Inflammatory macrophage treated with lipopolysaccharide for 1 hour (primary cell): ENCODE results near the gene YBX1.
"Not testable (repeated sequence)": the region's sequence is repeated elsewhere in the genome, so short reads cannot be mapped to it uniquely, and the experiment has no call there.

Source experiments
- DNase-seq, 2 donors: peaks; one replicate each; pipeline ENCODE4 v3.0.0-alpha.2; 2020 to 2022

YBX1 gene

DNA sequence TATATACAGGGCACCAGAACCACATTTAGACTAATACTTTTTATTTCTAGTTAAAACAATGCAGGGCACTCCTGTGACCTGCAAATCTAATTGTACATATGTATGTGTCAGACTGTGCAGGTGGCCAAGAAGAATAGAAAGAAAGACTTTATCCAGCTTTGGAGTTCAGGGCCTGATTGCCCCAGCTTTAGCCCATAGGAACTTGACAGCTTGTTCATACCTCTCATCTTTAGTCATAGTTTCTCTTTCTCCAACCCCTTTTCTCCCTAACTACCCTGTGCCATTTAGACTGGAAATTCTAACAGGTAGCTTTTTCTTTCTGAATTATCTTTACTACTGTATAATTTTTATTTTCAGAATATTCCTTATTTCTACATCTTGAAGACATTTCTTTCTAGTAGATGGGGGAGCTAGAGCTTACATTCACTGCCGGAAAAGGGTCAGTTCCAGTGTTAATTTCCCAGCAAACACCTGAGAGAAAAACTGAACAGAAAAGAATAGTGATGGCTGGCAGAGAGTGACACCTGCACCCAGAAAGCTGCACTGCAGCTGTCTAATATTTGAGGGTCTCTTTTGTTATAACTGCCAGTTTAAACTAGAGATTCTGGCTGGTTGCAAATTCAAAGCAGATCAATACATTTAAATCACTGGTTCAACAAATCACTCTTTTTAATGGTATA lies 8.4 kb downstream of the YBX1 start:
- no peak for DNase-seq

DNA sequence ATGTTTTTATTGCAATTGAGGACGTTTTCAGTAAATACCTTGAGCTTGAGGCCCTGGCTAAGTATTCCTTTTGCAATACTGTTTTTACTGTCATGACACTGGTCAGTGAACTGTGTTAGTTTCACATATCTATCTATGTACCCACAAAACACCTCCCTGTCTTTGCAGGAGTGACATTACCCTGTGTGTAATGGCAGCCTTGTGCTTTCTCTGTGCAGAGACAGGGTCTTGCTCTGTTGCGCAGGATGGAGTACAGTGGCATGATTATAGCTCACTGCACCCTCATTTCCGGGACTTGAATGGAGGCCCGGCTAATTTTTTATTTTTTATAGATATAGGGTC lies 8.9 kb downstream of the YBX1 start:
- DNase-seq: no peak

DNA sequence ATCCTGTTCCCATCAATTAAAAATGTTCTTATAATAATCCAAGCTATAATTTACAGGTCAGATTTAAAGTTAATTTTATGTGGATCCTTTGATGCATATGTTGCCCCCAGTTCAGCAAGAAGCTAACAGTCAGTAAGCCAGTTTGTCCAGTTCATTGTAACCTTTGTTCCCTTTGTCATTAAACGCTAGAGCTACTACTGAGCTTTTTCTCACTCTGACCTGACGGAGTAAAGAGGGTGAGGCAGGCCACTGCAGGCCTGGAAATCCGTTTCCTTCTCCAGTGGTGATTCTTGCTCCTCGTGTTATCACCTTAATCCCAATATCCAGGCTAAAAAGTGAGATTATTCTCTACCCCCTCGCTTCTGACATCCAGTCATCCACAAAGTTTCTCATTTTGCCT lies 10.2 kb downstream of the YBX1 start:
- DNase-seq: no peak

DNA sequence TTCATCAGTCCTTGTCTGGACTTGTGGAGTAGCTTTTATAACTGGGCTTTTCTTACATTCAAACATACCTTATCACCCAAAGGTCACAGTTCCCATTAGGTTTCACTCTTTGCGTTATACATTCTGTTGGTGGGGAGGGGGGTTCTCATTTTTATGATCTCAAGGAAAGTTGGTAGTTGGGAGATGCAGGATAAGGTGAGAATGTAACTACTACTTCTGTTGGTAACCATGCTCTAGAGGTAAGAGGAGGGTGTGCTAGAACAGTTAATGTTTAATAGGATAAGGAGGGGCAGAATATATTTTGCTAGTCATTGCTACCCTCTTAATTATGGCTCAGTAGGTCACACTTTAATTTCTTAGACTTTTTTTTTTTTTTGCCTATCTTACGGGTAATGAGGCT lies 10.7 kb downstream of the YBX1 start:
- DNase-seq: no peak

DNA sequence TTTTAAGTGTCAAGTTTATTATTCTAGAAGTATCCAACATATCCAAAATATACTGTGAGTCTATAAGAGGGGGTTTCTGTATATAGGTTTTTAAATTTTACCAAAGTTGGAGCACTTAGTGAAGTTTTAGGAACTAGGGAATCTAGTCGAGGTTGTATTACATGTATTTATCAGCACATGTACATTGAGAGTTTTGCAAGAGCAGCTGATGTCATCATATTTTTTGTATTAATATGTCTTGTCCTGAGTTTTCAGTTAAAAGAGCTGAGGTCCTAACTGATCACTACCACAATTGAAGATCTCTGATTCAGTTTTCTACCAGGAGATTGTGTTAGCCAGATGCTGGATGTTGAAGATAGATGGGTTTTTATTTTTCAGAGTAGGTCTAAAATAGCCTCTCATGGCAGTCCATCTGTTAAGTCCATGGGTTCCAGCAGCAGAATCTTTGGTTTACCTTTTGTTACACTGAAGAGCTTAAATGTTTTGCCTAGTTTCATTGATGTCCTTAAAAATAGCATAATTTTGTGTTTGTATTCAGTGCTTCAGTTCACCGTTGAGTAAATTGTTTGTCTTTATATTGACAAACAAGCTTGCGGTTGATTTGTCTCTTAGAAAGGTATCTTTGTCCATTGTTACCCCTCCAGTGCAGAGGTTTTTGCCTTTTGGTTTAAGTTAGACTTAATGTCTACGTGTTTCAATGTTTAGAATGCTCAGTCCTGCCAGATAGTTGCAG lies 16.0 kb downstream of the YBX1 start:
- no peak for DNase-seq

DNA sequence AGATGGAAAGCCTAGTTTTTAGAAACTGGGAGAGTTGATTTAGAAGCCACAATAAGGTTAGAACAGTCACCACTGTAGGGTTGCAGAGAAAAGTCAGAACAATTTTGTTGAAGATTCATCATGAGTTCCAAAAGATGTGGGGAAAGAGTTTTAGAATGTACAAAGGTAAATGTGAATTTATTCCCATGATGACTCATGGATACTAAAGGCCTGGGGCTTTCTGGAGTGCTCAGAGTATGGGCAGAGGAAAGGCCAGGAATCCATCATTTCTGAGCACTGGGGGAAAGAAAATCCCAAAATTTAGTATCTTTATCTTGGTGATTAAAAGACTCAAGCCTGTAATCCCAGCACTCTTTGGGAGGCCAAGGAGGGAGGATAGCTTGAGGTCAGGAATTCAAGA lies 17.8 kb downstream of the YBX1 start:
- no peak for DNase-seq

DNA sequence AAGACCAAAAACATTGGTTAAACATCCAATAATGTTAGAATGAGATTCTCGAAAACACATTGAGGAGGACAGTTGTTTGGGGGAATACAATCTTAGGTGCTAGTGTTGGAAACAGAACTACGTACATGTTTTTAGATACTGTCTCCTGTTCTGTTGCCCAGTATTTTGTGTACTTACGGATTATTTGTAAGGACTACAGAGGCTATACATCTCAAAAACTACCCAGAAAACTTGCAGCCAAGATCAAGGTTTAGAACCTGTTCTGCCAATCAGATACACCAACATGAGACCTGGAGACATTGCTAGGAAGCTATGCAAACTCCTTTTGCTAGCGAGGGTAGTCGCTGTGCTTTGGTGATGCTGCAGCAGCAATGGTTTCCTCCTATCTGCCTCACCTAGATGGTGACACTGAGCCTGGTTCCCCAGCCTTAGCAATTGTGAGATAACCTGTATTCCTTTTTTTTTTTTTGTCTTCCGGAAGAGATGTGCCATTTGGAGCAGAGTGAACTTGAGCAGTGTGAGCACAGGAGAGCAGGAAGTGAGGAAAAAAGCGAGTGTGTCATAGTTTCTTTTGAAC lies 21.8 kb downstream of the YBX1 start:
- no peak for DNase-seq

DNA sequence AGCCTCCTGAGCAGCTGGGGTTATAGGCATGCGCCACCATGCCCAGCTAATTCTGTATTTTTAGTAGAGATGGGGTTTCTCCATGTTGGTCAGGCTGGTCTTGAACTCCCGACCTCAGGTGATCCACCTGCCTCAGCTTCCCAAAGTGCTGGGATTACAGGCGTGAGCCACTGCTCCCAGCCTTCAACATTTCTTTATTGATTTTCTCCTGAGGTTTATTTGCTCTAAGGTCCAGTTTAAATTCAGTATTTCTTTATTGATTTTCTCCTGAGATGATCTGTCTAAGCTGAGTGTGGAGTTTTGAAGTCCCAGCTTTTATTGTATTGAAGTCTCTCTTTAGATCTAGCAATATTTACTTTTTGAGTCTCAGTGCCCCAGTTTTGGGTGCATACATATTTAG lies 30.6 kb downstream of the YBX1 start:
- not testable (repeated sequence) for DNase-seq

DNA sequence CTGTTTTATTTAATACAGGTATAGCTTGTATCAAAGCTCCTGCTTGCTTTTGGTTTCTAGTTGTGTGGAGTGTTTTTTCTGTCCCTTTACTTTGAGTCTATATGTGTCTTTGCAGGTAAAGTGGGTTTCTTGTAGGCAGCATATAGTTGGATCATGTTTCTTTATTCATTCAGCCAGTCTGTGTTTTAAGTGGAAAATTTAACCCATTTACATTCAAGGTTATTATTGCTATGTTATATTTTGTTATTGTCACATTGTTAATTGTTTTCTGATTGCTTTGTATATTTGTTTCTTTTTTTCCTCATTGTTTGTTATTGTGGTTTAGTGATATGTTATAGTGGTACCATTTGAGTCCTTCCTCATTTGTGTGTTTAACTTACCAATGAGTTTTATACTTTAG lies 31.1 kb downstream of the YBX1 start:
- DNase-seq: no peak

DNA sequence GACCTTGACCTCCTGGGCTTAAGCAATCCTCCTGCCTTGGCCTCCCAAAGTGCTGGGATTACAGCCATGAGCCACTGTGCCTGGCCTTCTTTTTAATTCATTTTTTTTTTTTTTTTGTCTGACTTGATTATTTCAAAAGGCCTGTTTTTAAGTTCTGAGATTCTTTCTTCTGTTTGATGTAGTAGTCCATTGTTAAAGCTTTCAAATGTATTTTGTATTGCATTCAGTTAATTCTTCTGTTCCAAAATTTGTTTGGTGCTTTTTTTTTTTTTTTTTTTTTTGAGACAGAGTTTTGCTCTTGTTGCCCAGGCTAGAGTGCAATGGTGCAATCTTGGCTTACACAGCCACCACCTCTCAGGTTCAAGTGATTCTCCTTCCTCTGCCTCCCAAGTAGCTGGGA lies 32.2 kb downstream of the YBX1 start:
- DNase-seq: not testable (repeated sequence)

DNA sequence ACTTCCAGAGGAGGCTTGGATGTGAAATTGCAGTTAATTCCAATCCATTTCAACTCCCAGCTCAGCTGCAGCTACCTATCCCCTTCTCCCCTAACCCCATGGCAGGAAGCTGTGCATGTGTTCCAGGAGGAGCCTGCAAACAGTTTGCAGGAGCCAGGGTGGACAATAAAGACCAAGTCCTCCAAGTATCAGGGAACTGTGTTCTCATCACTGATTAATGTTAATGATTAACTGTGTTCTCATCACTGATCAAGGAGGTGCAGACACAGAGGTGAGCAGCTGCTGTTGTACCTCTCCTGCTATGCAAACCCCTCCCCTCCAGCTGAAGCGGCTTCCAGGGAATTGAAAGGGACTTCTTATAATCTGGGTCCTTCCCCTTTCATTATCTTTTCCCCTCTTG lies 38.6 kb downstream of the YBX1 start:
- no peak for DNase-seq

DNA sequence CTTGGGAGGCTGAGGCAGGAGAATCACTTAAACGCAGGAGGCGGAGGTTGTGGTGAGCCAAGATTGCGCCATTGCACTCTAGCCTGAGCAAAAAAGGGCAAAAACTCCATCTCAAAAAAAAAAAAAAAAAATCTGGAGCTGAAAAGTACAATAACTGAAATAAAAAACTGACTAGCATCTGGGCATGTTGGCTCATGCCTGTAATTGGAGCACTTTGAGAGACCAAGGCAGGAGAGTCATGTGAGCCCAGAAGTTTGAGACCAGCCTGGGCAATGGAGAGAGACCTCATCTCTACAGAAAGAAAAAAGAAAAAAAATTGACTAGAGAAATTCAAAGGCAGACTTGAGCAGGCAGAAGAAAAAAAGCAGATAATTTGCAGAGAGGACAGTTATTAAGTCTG lies 39.7 kb downstream of the YBX1 start:
- no peak for DNase-seq

DNA sequence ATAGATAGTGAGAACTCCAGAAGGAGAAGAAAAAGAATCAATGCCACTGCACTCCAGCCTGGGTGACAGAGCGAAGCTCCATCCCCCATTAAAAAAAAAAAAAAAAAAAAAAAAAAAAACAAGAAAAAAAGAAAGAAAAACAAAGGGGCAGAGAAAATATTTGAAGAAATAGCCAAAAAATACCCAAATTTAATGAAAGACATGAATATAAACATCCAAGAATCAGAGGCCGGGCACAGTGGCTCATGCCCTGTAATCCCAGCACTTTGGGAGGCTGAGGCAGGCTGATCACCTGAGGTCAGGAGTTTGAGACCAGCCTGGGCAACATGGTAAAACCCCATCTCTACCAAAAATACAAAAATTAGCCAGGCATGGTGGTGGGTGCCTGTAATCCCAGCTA lies 40.2 kb downstream of the YBX1 start:
- DNase-seq: not testable (repeated sequence)

DNA sequence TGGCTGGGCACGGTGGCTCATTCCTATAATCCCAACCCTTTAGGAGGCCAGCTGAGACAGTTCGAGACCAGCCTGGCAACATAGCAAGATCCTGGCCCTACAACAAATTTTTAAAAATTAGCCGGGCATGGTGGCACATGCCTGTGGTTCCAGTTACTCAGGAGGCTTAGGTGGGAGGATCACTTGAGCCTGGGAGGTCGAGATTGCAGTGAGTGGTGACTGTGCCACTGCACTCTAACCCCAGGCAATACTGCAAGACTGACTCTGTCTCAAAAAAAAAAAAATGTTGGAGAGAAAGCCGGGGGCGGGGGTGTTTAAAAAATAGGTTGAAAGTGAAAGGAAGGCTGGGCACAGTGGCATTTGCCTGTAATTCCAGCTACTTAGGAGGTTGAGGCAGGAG lies 41.3 kb downstream of the YBX1 start:
- peak in 1 of 2 donors; percentile 19 for DNase-seq

DNA sequence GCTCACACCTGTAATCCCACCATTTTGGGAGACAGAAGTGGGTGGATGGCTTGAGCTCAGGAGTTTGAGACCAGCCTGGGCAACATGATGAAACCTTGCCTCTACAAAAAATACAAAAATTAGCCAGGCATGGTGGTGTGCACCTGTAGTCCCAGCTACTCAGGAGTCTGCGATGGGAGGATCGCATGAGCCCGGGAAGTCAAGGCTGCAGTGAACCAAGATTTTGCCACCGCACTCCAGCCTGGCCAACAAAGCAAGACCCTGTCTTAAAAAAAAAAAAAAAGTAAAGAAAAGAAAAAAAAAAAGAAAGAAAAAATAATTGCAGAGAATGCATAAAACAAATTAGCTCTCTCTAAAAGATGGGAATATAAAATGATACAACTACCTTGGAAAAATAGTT lies 43.6 kb downstream of the YBX1 start:
- DNase-seq: not testable (repeated sequence)

DNA sequence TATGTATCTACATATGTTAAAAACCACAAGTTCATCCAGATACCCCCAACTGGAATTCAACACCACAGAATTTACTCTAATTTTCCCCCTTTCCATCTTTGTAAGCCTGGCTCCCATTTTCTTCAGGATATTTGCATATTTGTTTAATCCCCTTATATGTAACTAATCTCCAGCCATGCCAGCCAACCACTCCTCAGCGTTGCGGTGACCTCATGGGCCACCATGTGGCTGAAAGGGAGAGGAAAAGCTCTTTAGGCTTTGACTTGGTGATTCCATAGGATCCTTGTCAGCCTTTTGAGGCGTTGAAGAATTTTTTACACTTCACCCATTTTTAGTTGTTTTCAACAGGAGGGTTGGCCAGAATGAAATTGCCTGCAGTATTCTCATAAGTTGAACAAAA lies 47.8 kb downstream of the YBX1 start:
- DNase-seq: no peak

DNA sequence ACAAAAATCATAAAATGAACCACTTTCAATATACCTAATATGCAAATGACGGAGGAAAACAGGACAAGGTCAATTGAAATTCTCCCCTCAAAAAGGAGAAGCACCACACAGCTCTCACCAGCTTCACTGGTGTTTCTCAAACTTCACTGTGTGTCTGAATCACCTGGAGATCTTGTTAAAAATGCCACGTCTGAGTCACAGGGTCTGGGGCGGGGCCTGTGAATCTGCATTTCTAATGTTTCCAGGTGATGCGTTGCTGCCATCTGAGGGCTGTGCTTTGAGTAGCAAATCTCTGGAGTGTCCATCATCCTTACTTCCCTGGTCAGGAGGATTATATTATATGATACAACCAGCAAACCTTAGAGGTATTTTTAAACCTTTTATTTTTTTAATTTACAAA lies 48.8 kb downstream of the YBX1 start:
- peak in 1 of 2 donors; percentile 4 for DNase-seq

DNA sequence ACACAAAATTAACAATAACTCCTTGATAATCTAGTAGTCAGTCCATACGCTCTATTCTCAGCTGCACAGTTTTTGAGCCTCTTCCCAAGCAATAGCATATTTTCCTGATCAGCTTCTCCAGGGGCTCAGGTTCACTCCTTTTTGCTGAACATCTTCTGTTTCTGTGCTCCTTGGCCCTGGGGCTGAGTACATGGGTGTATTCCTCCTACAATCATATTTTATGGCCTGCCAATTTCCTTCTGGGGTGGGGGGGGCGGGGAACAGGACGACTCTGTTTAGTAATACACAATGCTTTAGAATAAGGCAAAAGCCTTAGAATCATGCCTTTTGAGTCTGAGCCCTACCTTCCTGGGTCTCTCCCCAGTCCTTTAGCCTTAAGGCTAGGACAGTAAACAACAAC lies 49.4 kb downstream of the YBX1 start:
- DNase-seq: no peak

DNA sequence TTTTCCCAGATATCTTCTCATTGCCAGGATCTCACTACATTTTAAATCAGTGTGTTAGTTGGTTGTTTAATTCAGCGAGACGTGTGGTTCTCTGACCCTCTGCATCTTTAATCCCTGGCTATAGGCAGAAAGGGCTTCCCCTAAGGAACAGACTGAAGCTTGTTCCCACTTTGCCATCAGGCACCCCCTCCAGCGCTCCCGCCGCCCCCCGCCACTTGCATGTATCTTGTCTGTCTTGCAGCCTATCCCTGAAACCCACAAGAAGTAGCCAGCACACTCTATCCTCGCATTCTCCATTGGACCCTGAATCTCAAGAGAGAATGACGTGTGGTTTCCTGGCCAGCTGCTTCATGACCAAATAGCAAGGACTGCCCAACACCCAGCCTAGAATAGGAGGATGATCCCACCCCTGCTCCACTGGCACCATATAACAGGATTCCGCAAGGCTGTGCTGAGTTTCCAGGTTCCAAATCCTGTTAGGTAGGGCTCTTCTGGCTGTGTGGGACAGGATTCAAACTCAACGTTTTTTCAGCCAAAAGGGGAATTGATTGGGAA lies 50.0 kb downstream of the YBX1 start:
- DNase-seq: no peak

DNA sequence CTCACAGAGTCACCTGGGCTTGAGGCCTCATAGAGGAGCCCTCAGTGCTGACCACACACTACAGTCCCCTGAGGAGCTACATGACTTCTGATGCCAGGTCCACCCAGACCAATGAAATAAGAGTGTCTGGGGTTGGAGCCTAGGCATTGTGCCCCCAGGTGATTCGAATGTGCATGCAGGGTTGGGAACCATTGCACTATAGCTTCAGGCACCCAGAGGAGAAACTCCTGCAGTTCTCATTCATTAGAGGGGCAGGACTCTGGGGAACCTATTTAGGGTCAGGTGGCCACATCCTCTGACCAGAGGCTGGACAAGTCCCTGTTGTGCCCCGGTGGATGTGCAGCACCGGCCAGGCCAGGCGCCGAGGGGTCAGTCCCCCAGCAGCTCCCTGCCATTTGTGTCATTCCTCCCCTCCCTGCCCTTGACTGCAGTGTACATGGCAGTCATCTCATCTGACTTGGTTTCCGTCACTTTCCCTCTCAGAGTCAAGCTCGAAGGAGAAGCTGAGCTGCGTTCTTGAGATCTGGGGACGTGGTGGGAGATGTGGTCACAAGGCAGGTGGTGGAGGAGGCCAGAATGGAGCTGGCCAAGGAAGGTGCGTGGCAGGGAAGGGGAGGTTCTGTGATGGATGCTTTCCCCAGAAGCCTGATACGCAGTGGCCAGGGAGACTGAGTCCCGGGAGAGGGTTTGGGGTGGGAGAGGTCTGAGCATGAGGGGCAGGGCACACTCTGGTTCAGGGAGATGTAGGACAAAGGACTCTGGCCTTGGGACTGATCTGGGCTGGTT lies 51.4 kb downstream of the YBX1 start:
- no peak for DNase-seq

DNA sequence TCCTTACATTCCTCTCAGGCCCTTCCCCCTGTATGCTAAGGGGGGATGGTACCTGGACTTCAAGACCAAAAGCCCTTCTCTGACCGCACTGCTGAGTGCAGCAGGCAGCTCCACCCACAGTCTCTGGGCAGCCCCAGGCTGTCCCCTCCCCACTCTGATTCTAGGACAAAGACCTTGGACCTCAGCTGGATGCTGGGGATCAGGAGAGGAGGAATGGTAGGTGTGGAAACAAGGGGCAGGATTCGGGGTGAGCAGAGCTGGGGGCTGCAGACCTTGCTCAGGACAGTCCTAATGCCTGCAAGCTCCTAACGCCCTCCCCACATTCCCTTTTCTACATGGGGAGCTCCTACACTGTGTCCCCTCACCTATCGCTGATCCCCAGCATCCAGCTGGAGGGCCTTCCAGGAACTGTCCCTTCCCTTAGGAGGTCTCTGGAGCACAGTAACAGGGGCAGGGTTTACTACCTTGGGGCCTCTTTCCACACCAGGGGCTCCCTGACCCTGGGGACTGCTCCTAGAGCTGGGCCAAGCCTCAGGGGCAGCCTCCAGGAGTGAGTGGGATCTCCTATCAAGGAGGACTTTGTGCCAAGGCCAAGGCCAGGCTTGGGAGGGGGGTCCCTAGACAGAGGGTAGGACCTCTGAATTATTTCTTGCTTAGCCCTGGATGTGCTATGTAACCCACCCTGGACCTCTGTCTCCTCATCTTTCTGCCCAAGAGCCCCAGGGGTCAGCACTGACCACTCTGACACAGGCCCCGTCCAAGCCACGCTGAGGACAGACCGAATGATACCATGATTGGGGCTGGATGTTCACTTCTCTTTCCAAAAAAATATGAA lies 52.2 kb downstream of the YBX1 start:
- no peak for DNase-seq

DNA sequence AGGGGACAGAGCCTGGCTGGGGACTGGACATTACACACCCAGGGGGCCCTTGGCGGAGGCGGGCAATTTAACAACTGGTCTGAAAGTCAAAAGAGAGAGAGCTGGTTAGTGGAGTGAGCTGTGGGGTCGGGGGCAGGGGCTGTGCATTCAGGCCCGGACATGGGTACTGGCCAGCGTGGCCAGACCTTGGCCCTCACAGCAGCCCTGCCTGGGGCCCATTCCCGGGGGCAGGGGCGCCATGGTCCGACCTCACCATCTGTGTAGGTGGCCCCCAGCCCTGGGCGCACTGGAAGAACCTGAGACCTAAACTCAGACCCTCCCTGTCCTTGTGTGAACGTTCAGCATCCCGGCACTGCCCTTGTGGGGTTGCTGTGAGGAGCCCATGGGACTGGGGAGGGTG lies 52.8 kb downstream of the YBX1 start:
- DNase-seq: no peak
